Activated B cell treated with CpG ODN at 0.5 μM for 24 hours (primary cell): ENCODE measurements around the gene UBE2Q1. TPM values are rescaled to one million over a fixed set of nuclear protein-coding genes. Genes with fewer than 3 reads are reported as not detected.
"Not testable (repeated sequence)": the region's sequence is repeated elsewhere in the genome, so short reads cannot be mapped to it uniquely, and the experiment has no call there.

ENCODE experiments used
- ATAC-seq: fragments of 200-7000 bp; cut with Tn5 transposase; one replicate; pipeline ENCODE4 v1.10.0; 2021; ENCODE audit warnings: low read depth, mild to moderate bottlenecking, moderate library complexity
- CTCF ChIA-PET: fragments of 350-600 bp; sonication (Branson Sonifier 250); formaldehyde crosslinking; loops from one replicate; lab custom pipeline; 2021; ENCODE audit warnings: antibody characterized with exemption; lab: Charles Lee
- POLR2A ChIA-PET: fragments of 350-600 bp; sonication (Branson Sonifier 250); formaldehyde crosslinking; loops from one replicate; lab custom pipeline; 2021; ENCODE audit warnings: antibody characterized with exemption; lab: Charles Lee
- DNase-seq: peaks from one replicate; pipeline ENCODE4 v3.0.0; 2022
- H3K27ac Mint-ChIP-seq: one replicate; pipeline ENCODE4 v1.8.0; 2020; ENCODE audit warnings: mixed read lengths
- H3K27me3 Mint-ChIP-seq: one replicate; pipeline ENCODE4 v1.8.0; 2021; ENCODE audit warnings: mixed read lengths
- H3K36me3 Mint-ChIP-seq: one replicate; pipeline ENCODE4 v1.8.0; 2021; ENCODE audit warnings: low read depth, mixed read lengths
- H3K4me1 Mint-ChIP-seq: one replicate; pipeline ENCODE4 v1.8.0; 2021; ENCODE audit warnings: mixed read lengths
- H3K4me3 Mint-ChIP-seq: one replicate; pipeline ENCODE4 v1.8.0; 2020; ENCODE audit warnings: mild to moderate bottlenecking, mixed read lengths
- H3K9me3 Mint-ChIP-seq: one replicate; pipeline ENCODE4 v1.8.0; 2020; ENCODE audit warnings: mixed read lengths
- intact Hi-C: fragments of 100-400 bp; cut with micrococcal nuclease; formaldehyde crosslinking; loops from one replicate; pipeline ENCODE4 v1.15.1; 2024
- total RNA-seq: library from RNA; stranded (reverse); gene quantifications from 2 replicates; pipeline ENCODE4 v1.2.3, GENCODE V29; 2022
- TF ChIP-seq, protein P1 (sequence below): fragments of 200-600 bp; IDR thresholded peaks from one replicate; pipeline ENCODE4 v1.8.0; 2022; ENCODE audit warnings: antibody characterized with exemption, mild to moderate bottlenecking

Gene UBE2Q1
- total RNA-seq, 1 donor from 2014 or later = 104 TPM

DNA sequence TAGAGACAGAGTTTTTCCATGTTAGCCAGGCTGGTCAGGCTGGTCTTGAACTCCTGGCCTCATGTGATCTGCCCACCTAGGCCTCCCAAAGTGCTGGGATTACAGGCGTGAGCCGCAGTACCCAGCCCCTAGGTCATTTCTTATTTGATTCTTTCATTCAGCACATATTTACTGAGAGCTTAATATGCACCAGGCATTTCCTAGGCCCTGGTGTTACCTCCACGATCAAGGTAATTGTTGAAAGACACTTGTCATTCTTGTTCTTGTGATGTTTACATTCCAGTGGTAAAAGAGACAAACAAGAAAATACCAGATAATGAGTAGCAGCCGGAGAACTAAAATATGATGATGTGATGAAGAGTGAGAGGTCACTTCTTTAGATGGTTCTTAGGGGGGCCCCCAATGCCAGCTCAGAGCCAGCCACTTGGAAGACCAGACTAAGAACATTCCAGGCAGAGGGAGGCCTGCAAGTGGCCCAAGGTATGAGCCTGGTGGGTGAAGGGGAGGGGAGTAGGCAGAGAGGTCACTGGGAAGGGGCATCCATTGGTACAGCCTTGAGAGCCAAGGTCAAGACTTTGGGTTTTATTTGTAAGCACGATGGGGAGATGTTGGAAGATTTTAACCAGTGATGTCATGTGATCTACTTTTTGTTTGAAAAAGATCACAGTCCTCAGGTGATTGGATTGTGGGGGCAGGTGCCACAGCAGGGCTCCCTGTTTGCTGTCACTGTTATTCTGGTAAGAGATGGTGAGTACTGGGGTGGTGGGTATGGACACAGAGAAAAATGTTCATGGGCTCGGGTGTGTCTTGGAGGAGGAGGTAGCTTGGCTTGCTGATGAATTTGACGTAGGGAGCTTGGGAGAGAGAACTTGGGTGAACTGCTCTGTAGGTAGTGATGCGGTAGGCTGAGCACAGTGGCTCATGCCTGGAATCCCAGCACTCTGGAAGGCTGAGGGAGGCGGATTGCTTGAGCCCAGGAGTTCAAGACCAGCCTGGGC is 18.7 kb downstream of the UBE2Q1 start:
- H3K4me1 Mint-ChIP-seq = no peaks in the 10 kb centered on the region
- TF ChIP-seq, protein P1, sequence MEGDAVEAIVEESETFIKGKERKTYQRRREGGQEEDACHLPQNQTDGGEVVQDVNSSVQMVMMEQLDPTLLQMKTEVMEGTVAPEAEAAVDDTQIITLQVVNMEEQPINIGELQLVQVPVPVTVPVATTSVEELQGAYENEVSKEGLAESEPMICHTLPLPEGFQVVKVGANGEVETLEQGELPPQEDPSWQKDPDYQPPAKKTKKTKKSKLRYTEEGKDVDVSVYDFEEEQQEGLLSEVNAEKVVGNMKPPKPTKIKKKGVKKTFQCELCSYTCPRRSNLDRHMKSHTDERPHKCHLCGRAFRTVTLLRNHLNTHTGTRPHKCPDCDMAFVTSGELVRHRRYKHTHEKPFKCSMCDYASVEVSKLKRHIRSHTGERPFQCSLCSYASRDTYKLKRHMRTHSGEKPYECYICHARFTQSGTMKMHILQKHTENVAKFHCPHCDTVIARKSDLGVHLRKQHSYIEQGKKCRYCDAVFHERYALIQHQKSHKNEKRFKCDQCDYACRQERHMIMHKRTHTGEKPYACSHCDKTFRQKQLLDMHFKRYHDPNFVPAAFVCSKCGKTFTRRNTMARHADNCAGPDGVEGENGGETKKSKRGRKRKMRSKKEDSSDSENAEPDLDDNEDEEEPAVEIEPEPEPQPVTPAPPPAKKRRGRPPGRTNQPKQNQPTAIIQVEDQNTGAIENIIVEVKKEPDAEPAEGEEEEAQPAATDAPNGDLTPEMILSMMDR = no peak
- CTCF ChIA-PET = no interaction called here
- POLR2A ChIA-PET = interaction anchor here (0.6 kb wide), 1 partner anchor 493 kb away, joined by 4 read pairs; no protein-coding TSS in a partner anchor
- DNase-seq (no peak), ATAC-seq (no peak)
- no peak overlapping the region for H3K27ac Mint-ChIP-seq
- peaks cover 3% of the 10 kb centered on the region for H3K9me3 Mint-ChIP-seq
- no peaks in the 10 kb centered on the region for H3K36me3 Mint-ChIP-seq
- intact Hi-C loops = no loop called here
- H3K4me3 Mint-ChIP-seq = no peak overlapping the region
- peaks cover 19% of the 10 kb centered on the region for H3K27me3 Mint-ChIP-seq

DNA sequence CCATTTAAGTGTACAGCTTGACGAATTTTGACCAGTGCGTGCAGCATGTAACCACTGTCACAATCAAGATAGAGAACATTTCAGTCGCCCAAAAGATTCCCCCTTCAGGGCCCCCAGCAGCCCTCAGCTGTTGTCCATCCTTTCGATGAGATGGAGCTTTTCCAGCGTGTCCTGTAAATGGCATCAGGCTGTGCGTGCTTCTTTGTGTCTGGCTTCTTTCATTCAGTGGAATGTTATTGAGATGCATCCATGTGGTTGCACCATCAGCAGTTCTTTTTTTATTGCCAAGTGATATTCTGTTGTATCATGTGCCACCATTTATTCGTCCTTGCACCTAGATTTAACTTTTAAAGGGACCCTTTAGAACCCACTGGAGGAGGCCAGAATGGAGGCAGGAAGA is 21.9 kb downstream of the UBE2Q1 start:
- Mint-ChIP-seq H3K27ac (no peak overlapping the region), H3K36me3 (no peaks in the 10 kb centered on the region), H3K4me3 (no peak overlapping the region), H3K27me3 (peaks cover 25% of the 10 kb centered on the region), H3K9me3 (peaks cover 3% of the 10 kb centered on the region), H3K4me1 (no peaks in the 10 kb centered on the region)
- CTCF ChIA-PET = no interaction called here
- ATAC-seq (no peak), DNase-seq (no peak)
- POLR2A ChIA-PET = no interaction called here
- TF ChIP-seq, protein P1 = no peak
- intact Hi-C loops = no loop called here

DNA sequence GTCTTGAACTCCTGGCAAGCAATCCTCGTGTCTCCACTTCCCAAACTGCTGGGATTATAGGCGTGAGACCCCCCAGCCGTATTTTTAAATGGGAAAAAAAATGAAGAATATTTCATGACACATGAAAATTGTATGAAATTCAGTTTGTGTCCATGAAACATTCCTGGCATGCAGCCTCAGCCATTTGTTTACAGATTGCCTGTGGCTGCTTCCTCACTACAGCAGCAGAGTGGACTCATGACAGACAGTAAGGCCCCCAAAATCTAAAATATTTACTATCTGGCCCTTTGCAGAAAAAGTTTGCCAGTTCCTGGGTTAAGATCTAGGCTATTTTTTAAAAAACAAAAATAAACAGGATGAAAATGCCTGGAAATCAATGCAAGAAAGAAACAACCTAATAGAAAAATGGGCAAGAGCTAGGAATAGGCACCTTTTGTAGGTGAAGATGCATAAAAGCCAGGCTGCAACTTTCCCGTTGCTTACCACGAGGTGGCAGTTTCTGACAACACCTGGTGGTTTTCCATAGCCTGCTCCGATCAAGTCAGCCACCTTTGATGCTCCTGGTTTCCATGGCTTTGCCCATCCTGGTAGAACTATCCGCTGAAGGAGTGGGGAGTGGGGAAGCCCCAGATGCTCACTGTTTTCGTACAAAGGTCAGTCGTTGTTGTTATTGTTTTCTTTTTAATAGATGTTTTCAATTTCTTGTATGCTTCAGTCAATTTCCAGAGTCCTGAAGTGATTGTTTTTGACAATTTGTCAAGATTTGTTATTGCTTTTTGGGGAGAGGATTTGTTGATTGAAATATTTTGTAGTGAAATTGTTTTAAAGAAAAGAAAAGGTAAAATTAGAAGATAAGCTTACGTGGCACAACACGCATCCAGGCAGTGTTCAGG is 24.3 kb downstream of the UBE2Q1 start:
- Mint-ChIP-seq H3K4me1 (no peaks in the 10 kb centered on the region), H3K36me3 (no peaks in the 10 kb centered on the region), H3K4me3 (no peak overlapping the region), H3K27ac (no peak overlapping the region), H3K9me3 (peaks cover 3% of the 10 kb centered on the region), H3K27me3 (peaks cover 11% of the 10 kb centered on the region)
- no peak for DNase-seq
- CTCF ChIA-PET = interaction anchor here (1.4 kb wide), 1 partner anchor 54 kb away, joined by 4 read pairs; no protein-coding TSS in a partner anchor
- intact Hi-C loops = no loop called here
- no peak for ATAC-seq
- TF ChIP-seq, protein P1 = no peak
- POLR2A ChIA-PET = no interaction called here

DNA sequence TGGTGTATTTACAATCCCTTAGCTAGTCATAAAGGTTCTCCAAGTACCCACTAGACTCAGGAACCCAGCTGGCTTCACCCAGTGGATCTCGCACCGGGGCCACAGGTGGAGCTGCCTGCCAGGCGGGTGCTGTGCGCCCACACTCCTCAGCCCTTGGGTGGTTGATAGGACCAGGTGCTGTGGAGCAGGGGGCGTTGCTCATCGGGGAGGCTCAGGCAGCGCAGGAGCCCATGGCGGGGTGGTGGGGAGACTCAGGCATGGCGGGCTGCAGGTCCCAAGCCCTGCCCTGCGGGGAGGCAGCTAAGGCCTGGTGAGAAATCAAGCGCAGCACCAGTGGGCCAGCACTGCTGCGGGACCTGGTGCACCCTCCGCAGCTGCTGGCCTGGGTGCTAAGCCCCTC is 26.5 kb downstream of the UBE2Q1 start:
- H3K4me3 Mint-ChIP-seq, H3K27ac Mint-ChIP-seq, intact Hi-C loops, ATAC-seq, H3K9me3 Mint-ChIP-seq, POLR2A ChIA-PET, CTCF ChIA-PET, H3K36me3 Mint-ChIP-seq, DNase-seq, H3K4me1 Mint-ChIP-seq: not testable (repeated sequence)
- H3K27me3 Mint-ChIP-seq = peaks cover 10% of the 10 kb centered on the region

DNA sequence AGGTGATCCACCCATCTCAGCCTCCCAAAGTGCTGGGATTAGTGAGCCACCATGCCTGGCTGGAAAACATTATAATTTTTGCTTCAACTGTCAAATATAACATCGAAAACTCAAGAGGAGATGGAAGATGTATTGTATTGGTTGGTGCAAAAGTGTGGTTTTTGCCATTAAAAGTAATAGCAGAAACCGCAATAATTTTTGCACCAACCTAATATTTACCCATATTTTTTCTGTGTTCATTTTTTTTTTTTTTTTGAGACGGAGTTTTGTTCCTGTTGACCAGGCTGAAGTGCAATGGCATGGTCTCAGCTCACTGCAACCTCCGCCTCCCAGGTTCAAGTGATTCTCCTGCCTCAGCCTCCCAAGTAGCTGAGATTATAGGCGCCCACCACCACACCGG is 29.2 kb downstream of the UBE2Q1 start:
- Mint-ChIP-seq H3K27me3 (peaks cover 10% of the 10 kb centered on the region), H3K9me3 (no peaks in the 10 kb centered on the region), H3K27ac (no peak overlapping the region), H3K4me1 (no peaks in the 10 kb centered on the region), H3K4me3 (no peak overlapping the region), H3K36me3 (no peaks in the 10 kb centered on the region)
- POLR2A ChIA-PET = no interaction called here
- TF ChIP-seq, protein P1 = no peak
- CTCF ChIA-PET = no interaction called here
- ATAC-seq = no peak
- no peak for DNase-seq
- intact Hi-C loops = no loop called here
